MCF 10A (cell line): Measurements from ENCODE around the gene FPR3. TPM values are rescaled to one million over a fixed set of nuclear protein-coding genes. Genes with fewer than 3 reads are reported as not detected.

ENCODE experiments used
- BruUV-seq: library from RNA; stranded (reverse); fragments of 400-500 nt; replicated peaks from 2 replicates; lab custom pipeline; 2021; lab: Mats Ljungman, UMichigan
- CTCF ChIA-PET: fragments of 300-600 bp; sonication (Branson Sonifier 250); formaldehyde crosslinking; extraction: SDS; loops from one replicate; lab custom pipeline; 2021; ENCODE audit warnings: antibody characterized with exemption, inconsistent platforms; lab: Yijun Ruan, JAX
- POLR2A ChIA-PET: fragments of 300-600, 350-650 bp; sonication (Branson Sonifier 250); formaldehyde crosslinking; extraction: SDS; loops from one replicate; lab custom pipeline; 2020; ENCODE audit warnings: antibody characterized with exemption, inconsistent platforms; lab: Yijun Ruan, JAX
- DNase-seq: peaks from one replicate; pipeline ENCODE4 v3.0.0-alpha.2; 2018; ENCODE audit not compliant: unreplicated experiment
- H3K27ac Mint-ChIP-seq: one replicate; pipeline ENCODE4 v1.8.0; 2022; ENCODE audit warnings: mild to moderate bottlenecking, low read depth, mixed read lengths; ENCODE audit not compliant: unreplicated experiment
- H3K27me3 Mint-ChIP-seq: one replicate; pipeline ENCODE4 v1.8.0; 2022; ENCODE audit warnings: mixed read lengths; ENCODE audit not compliant: insufficient read depth, unreplicated experiment
- H3K36me3 Mint-ChIP-seq: one replicate; pipeline ENCODE4 v1.8.0; 2022; ENCODE audit warnings: mild to moderate bottlenecking, moderate library complexity, mixed read lengths; ENCODE audit not compliant: insufficient read depth, unreplicated experiment
- H3K4me1 Mint-ChIP-seq: one replicate; pipeline ENCODE4 v1.8.0; 2022; ENCODE audit warnings: mixed read lengths; ENCODE audit not compliant: insufficient read depth, unreplicated experiment
- H3K4me3 Mint-ChIP-seq: one replicate; pipeline ENCODE4 v1.8.0; 2022; ENCODE audit warnings: mild to moderate bottlenecking, moderate library complexity, mixed read lengths; ENCODE audit not compliant: unreplicated experiment
- H3K9me3 Mint-ChIP-seq: one replicate; pipeline ENCODE4 v1.8.0; 2022; ENCODE audit warnings: mixed read lengths; ENCODE audit not compliant: unreplicated experiment
- intact Hi-C: fragments of 100-400 bp; cut with micrococcal nuclease; formaldehyde crosslinking; loops from 2 replicates; pipeline ENCODE4 v1.14.1; 2022
- total RNA-seq: library from RNA; stranded (reverse); gene quantifications from 2 replicates; pipeline ENCODE4 v1.2.3, GENCODE V29; 2022
- TF ChIP-seq, protein P1 (sequence below): fragments of 200-600 bp; IDR thresholded peaks from one replicate; pipeline ENCODE4 v1.8.0; 2022; ENCODE audit warnings: antibody characterized with exemption, mild to moderate bottlenecking; ENCODE audit not compliant: unreplicated experiment

The FPR3 gene
- total RNA-seq, 1 experiment from 2014 or later: not detected

- ChIA-PET POLR2A (interaction anchor here (0.6 to 3.2 kb wide), 6 partner anchors 15 to 473 kb away, joined by 3 to 12 read pairs (median 4); no protein-coding TSS in a partner anchor), CTCF (interaction anchor here (0.6 to 2.1 kb wide), 6 partner anchors 9 to 227 kb away, joined by 3 to 18 read pairs (median 3); no protein-coding TSS in a partner anchor)
- no peak for DNase-seq
- H3K9me3 Mint-ChIP-seq: peaks cover 11% of the 10 kb centered on the region
- peaks cover 16% of the 10 kb centered on the region for H3K4me1 Mint-ChIP-seq
- H3K4me3 Mint-ChIP-seq: peak overlapping the region; percentile 2
- H3K27ac Mint-ChIP-seq: peak overlapping the region; percentile 43
- no peaks in the 10 kb centered on the region for H3K36me3 Mint-ChIP-seq
- TF ChIP-seq, protein P1, sequence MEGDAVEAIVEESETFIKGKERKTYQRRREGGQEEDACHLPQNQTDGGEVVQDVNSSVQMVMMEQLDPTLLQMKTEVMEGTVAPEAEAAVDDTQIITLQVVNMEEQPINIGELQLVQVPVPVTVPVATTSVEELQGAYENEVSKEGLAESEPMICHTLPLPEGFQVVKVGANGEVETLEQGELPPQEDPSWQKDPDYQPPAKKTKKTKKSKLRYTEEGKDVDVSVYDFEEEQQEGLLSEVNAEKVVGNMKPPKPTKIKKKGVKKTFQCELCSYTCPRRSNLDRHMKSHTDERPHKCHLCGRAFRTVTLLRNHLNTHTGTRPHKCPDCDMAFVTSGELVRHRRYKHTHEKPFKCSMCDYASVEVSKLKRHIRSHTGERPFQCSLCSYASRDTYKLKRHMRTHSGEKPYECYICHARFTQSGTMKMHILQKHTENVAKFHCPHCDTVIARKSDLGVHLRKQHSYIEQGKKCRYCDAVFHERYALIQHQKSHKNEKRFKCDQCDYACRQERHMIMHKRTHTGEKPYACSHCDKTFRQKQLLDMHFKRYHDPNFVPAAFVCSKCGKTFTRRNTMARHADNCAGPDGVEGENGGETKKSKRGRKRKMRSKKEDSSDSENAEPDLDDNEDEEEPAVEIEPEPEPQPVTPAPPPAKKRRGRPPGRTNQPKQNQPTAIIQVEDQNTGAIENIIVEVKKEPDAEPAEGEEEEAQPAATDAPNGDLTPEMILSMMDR: no peak
- intact Hi-C loops: loop anchor here (10.0 kb wide), 1 partner anchor 695 kb away; the partner anchor contains the start of gene CTU1
- BruUV-seq: no TSS peak
- no peaks in the 10 kb centered on the region for H3K27me3 Mint-ChIP-seq
Observed at GRCh38 chr19:51799774-51800472, 5.0 kb downstream of the FPR3 start.

DNA sequence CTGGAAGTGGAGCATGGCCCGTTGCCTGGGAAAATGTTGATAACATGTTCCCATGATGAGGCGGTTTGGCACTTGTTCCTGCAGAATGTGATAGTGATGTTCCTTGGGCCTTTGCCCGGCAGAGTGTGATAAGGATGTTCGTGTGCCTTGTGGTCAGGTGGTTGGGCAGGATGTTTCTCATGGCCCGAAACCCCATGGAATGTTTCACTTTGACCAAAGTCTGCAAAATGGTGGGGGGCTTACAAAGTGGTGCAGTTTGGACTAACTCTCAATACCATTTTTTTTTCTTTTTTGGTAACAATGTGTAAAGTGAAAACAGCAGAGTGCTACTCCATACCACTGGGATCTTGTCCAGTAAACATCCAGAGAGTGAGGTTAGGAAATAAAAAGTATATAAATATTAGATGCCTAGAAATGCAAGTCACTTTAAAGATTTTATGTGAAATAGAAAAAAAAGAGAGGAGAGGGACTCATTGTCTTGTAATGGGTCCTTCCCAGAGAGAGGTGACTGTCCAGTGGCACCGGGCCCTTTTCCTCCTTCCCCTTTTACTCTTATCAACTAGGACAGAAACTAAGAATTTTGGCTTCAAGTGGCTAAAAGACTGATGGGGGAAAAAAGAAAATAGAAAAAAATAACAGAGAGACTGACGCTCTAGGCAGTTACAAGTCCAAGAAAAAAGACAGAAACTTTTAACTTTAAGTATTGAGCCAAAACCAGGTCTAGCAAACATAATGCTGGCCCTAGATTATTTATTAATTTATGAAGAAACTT is 5.7 kb downstream of the FPR3 start:
- Mint-ChIP-seq H3K27ac (peak overlapping the region; percentile 43), H3K27me3 (no peaks in the 10 kb centered on the region), H3K4me1 (peaks cover 16% of the 10 kb centered on the region), H3K36me3 (no peaks in the 10 kb centered on the region), H3K4me3 (no peak overlapping the region), H3K9me3 (peaks cover 11% of the 10 kb centered on the region)
- TF ChIP-seq, protein P1: no peak
- intact Hi-C loops: no loop called here
- no TSS peak for BruUV-seq
- ChIA-PET POLR2A (interaction anchor here (1.7 kb wide), 1 partner anchor 111 kb away, joined by 5 read pairs; no protein-coding TSS in a partner anchor), CTCF (interaction anchor here (1.3 to 2.1 kb wide), 2 partner anchors 9 to 23 kb away, joined by 3 to 18 read pairs; no protein-coding TSS in a partner anchor)
- no peak for DNase-seq

GRCh38 chr19:51802775-51803174 is 7.8 kb downstream of the FPR3 start:
- H3K27me3 Mint-ChIP-seq: no peaks in the 10 kb centered on the region
- TF ChIP-seq, protein P1: no peak
- peaks cover 25% of the 10 kb centered on the region for H3K4me1 Mint-ChIP-seq
- POLR2A ChIA-PET: no interaction called here
- no peak for DNase-seq
- no TSS peak for BruUV-seq
- H3K9me3 Mint-ChIP-seq: no peaks in the 10 kb centered on the region
- H3K36me3 Mint-ChIP-seq: no peaks in the 10 kb centered on the region
- H3K4me3 Mint-ChIP-seq: no peak overlapping the region
- intact Hi-C loops: no loop called here
- CTCF ChIA-PET: no interaction called here
- H3K27ac Mint-ChIP-seq: no peak overlapping the region

GRCh38 chr19:51803519-51803918 is 8.6 kb downstream of the FPR3 start:
- Mint-ChIP-seq H3K4me1 (peaks cover 28% of the 10 kb centered on the region), H3K27me3 (no peaks in the 10 kb centered on the region), H3K27ac (no peak overlapping the region), H3K9me3 (no peaks in the 10 kb centered on the region), H3K4me3 (no peak overlapping the region), H3K36me3 (no peaks in the 10 kb centered on the region)
- BruUV-seq: no TSS peak
- no peak for DNase-seq
- intact Hi-C loops: no loop called here
- TF ChIP-seq, protein P1: no peak
- CTCF ChIA-PET: no interaction called here
- POLR2A ChIA-PET: no interaction called here
